Measurements from ENCODE around the gene PTPN14.

Gene PTPN14

DNA sequence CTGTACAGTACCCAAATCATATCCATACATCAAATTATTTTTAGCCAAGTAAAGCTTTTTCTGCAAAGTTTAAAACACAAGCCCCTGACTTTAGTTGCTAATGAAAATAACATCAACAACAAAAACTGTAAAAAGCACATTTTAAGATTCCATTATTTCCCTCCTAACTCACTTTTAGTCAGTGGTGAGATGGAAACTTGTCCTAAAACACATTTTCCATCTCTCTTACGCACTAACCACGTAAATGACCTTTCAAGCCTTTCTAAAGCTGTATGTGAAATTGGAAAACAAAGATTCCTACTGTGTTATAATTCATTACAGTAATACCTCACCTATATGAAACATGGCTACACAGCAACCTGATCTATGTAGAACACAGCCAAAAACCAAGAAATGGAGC is 77.5 kb downstream of the PTPN14 start:
- DNase-seq, result no peak

DNA sequence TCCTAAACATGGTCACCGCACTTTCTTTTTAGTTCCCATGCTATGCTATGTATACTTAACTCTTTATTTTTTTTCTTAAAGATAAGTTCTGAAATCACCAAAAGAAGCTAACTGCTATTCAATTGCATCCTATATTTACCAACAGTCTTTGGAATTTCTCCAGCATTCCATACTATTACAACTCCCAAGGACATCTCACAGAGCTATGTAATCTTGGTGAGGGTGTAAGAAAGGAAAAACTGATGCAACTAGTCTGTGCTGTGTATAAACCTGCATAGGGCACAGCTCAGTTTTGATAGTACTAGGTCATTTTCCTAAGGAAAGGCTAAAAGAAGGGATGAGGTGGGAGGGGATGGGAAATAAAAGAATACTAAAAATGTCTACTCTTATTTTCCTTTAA is 78.0 kb downstream of the PTPN14 start:
- DNase-seq, result no peak

DNA sequence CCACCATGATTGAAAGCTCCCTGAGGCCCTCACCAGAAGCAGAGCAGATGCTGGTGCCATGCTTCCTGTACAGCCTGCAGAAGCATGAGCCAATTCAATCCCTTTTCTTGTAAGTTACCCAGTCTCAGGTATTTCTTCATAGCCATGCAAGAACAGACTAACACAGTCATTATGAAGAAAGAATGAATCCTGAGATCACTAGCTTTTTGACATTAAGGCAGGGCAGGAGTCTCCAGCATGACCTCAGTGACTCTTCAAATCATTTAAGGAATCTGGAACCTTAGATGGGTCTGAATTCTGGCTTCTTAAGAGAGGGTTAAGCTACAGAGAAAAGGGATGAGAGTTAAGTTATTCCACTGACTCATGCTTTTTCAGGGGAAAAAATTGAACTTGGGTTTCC is 79.0 kb downstream of the PTPN14 start:
- DNase-seq, result no peak

DNA sequence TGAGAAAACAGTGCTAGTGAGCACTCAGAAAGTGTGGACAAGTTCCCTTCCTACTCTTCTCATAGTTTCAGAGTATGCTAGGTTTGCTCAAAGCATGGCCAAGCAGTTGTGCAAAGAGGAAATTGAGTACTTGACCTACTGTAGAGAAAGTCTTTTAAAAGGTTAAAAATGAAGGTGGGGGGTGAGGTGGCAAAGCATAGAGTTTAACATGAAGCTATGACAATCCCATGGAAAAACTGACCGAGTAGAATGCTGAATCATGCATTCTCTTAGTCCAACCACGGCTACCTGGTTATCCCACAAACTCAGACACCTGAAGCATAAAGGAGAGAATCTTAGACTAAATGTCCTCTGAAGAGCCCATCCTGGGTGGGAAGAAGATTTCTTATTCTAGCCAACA is 79.9 kb downstream of the PTPN14 start:
- DNase-seq, result no peak

DNA sequence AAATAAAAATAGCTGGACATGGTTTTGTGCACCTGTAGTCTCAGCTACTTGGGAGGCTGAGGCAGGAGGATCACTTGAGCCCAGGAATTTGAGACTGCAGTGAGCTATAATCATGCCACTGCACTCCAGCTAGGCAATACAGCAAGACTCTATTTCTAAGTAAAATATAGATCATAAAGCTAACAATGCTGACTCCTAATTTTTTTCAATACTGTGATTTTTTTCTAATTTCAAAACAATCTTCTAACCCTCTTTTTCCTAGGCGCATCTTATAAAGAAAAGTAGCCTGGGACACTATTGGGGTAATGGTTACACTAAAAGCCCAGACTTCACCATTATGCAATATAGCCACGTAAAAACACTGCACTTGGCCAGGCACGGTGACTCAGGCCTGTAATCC is 81.3 kb downstream of the PTPN14 start:
- DNase-seq, result no peak

DNA sequence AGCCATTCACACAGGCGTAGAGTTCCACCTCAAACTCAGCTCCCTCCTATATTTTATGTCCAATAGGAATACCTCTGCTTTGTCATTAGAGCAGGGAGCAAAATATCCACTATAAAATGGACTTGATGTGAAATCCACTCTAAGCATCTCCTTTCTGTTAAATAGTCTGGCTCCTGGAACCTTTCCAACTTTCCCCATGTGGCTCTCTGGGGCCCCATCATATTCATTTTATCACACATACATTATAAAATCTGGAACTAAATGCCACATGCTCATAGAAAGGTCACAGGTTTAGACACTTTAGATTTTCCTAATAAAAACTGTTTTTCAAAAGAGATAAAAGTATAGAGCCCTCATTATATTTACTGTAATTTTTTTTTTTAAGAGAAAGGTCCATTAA is 82.1 kb downstream of the PTPN14 start:
- DNase-seq, result no peak

DNA sequence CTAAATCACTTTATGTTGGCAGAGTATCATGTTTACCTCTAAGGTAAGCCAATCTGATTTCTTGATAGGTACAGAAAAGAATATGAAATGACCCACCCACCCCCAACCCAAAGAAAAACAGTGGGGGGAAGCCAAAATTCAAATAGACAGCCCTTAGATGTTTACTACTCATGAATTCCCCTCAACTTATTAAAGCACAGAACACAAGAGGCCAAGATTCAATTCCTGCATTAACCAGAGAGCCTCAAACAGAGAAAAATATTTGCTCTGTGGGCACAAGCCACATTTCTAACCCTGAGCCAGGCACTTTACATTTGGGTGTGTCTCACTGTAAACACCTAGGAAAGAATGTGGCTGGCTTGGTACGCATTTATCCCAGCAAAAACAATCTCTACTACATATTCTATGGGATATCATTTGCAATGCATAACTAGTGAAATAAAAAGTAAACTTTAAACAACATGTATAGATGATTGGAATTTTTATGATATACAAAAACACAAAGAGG is 84.3 kb downstream of the PTPN14 start:
- no peak for DNase-seq

DNA sequence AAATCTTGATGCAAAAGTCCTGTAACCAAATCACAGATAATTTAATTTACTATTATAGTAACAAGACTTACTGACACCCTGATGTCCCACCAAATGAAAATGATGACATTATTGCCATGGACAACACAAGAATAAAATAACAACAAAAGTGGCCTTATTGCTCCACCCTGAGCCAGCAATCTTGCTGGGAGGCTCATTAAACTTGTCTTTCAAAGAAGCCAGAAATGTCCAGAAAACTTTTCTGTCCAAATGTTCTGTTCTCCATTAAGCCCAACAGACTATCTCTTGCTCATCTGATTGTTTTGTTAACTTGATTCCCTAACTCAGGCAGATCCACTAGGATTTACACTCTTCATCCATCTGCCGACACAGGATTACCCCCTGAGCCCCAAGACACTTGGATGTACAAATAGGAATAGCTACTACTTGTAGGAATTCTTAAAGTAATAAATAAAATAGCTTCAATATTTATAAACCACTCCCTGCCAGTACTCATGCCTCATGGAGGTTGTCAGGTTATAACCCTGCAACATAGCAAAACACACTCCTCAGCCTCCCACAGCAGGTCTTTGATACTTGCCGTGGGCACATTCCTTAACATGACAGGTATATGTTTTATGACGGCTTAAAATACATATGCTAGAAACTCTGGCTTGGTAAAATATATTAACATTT is 84.9 kb downstream of the PTPN14 start:
- DNase-seq, result no peak

DNA sequence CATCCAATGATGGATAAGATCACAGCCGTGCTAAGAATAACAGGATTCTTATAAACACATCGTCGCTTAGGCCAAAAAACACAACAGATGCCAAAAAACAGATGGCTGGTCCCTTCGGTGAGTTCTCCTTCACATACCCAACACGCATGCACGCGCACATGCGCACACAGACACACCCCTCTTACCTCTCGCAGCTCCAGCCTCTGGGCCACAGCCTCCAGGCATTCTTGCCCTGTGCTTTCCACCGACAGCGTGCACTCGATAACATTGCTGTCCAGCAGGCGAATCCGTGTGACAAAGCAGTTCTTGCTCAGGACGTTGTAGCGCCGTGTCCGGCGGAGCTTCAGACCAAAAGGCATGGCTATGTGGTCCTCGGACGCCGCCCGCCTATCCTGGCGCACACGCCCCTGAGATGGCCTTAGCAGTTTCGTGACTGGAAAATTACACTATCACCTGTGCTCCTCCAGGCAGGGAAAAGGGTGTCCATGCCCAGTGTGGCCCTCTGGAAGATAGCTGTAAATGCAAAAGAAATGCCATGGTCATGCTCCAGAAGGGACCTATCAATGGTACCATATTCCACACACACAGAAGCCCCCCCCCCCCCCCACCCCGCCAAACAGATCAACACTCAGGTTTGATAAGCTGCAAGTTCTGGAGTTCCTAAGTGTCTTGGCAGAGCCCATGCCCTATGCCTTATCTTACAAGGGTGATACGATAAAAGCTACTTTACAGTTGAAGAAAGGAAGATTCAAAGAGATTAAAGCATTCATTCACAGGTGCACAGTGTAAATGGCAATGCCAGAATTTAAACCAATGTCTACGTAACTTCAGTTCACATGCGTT is 86.7 kb downstream of the PTPN14 start:
- DNase-seq, result peak; percentile 66

DNA sequence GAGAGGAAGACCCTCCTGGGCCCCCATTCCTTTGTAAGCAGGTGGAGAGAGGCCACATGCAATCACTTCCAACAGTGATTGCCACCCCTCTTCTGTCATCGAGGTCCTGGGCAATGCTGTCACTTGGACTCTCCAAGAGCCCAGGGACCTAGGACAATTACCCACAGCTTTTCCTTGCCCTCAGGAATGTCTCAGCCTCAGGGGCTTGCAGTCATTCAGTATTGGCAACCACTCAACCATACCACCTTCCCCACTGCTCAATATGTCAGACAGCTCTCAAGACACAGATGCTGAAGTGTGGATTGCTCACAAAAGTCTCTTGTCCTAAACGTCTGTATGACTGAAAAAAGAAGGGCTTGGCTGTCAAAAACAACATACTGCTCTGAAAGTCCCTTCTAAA is 87.8 kb downstream of the PTPN14 start:
- no peak for DNase-seq

DNA sequence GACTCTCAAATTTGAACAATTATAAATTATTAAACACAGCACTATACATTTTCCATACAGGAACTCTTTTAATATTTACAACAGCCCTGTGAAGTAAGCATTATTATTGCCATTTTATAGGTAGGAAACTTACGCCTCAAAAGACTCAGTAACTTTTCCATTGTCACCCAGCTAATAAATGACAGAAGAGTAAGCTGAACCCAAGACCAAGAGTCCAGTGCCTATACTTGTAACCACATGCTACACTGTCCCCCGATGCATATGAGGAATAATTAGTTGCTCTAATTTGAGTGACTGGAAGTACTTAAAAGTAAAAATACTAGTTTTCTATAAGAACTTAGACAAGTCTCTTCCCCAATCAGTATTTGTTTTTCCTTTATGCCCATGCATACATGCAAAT is 88.5 kb downstream of the PTPN14 start:
- DNase-seq, result no peak

DNA sequence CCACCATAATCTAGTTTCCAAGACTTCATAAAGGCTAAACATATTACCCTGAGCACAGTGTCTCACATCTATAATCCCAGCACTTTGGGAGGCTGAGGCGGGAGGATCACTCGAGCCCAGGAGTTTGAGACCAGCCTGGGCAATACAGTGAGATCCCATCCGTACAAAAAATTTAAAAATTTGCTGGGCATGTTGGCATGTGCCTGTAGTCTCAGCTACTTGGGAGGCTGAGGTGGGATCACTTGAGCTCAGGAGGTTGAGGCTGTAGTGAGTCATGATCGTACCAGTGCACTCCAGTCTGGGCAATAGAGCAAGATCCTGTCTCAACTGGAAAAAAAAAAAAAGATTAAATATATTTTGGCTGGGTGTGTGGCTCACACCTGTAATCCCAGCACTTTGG is 90.1 kb downstream of the PTPN14 start:
- DNase-seq, result no peak

DNA sequence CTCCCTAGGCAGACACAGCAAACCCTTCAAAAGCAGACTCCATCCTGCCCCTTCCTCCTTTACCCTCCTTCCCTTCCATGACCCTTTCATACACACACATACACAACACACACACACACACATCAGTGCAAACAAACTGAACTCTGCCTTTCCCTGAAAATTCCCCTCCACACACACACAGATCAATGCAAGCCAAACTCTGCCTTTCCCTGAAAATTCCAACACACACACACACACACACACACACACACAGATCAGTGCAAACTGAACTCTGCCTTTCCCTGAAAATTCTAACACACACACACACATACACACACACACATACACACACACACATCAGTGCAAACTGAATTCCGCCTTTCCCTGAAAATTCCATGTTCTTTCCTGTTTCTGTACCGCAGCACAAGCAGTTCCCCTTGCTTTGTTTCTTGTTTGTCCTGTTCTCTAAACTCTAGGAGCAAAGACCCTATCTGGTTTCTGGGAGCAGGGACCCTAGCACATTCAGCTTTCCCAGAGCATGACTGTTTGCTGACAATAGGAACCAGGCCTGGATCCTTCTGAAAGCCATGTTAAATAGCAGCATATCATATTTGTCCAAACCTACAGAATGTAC is 91.0 kb downstream of the PTPN14 start:
- no peak for DNase-seq

DNA sequence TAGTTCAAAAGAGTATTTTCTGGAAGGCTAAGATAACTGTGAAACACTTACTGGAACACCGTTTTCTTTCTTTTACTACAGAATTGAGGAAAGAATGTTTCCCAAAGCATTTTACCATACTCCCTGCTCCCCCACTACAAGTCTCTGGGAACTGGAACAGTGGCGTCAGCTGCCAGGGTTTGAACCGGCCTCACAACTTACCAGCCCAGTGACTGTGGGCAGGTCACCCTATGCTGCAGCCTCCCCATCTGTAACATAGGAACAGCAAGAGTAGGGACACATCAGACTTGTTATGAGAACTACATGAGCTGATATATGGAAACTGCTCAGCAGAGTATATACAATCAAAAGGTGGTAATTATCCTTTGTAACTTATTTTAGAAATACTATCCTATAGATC is 91.5 kb downstream of the PTPN14 start:
- DNase-seq, result no peak

DNA sequence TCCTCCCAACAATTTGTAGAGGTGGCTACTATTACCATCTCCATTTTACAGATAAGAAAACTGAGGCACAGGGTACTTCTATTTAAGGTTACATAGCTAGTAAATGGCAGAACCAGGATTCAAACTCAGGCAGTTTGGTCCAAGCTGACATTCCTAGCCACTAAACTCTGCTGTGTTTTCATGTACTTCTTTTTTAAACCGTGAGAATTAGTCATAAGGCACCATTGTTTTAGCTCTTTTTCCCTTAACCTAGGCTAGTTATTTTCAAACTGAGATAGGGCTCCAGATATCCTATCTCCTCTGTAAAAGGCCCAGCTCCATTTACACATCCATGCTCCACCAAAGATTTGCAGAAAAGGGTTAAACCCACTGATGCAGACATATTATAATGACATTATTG is 92.9 kb downstream of the PTPN14 start:
- DNase-seq, result no peak

DNA sequence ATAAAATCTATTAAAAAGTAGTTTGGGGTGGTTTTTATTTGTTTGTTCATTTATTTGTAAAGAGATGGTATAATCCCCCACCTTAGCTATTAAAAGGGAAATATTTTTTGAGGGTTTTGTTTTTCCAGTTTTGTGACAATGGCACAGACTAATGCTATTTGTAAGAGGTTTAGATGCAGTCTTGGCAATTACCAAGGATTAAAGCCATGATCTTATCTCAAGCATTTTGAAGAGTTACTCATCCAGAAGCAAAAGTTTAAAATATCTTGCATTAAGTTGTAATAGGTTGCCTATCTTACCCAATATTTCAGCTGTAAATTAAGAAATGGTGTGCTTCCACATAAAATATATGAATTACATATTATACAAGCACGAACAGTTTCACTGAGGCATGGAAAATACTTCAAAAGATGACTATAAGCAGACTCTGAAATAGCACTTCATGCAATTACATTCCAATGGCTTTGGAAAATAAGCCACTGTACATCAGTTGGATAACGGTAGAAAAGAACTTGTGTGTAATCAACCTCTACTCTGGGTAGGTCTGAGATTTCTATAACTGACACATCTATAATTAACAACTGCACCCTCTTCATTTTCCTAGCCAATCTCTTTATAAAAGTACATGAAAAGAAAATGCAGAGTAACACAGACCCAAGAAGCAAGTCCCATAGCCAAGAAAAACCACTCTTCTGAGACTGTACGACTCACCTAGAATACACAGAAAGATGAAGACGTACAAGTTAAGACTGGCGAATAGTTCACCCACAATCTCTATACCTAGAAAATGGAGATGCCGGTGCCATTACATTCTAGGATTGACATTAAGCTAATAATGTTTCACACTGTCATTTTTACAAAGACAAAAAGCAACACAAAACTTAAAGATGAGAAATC is 95.2 kb downstream of the PTPN14 start:
- DNase-seq, result no peak

DNA sequence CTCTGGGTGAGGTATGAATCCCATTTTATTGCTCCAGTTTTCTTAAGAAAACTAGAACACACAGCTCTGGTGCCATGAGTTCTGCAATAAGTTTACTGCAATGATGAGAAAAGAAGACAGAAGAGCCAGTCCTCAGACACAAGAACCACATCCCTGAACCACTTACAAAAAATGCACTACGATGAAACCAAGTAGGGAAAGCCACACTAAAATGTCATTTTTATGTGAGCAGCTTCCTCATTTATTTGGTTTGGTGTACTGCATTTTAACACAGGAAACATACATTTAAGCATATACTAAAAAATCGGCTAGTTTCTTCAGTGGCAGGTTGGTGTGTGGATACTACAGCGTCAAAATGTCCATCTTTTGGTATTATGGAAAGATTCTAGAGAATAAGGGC is 95.9 kb downstream of the PTPN14 start:
- DNase-seq, result no peak

DNA sequence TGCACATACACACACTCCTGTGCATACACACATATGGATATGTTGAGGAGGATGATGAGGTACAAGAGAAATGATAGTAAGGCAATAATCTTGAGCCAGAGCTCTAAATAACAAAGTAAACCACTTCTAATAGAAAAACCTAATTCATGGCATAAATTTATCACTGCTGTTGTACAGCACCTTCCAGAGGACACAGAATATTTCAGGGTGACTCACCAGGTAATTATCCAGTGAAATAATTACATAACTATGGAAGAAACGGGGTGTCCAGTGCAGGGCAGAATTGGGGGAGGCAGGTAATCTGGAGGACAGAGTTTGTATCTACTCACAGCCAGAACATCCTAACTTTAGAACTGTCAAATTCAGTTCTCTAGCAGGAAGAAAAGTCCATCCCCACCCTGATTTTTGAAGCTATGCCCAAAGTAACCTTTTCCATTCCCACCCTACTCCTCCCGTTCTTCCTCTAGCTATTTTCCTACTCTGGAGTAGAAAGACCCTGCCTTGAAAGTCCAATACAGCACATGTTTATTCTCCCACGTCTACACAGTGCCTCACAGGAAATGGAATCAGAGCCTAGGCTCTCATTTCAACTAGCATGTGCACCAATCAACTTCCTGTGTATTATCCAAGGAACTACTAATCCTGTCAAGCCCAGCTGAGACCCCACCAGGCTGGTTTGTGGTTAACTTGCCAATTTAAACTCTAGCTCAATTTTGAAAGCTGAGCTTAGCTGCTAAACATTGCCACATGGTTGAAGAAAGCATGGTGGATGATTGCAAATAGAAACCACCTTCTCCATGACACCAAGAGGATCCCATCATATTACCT is 96.6 kb downstream of the PTPN14 start:
- DNase-seq, result no peak

DNA sequence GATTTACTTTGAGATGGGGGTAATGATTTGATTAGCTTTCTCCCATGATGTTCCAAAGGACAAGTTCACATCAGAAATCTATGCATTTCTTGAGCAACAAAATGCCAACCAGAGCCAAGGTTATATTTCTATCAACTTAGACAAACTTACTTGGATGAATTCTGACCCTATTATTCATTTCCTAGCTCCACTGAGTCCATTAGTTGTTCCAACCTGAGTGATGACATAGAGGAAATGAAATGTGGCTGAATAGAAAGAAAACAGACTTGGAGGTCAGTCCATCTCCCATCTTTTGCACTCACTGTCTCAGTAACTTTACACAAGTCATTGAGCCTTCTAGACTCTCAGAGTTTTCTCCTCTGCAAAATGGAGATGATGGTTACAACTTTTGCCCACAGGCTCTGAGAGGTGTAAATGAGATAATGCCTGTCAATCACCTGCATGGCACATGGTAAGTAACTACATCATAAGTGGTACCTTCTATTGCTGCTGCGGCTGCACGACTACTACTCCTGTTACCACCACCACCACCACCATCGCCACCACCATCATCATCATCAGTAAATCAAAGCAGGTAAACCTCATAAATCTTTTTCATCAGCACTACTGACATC is 98.2 kb downstream of the PTPN14 start:
- DNase-seq, result no peak

DNA sequence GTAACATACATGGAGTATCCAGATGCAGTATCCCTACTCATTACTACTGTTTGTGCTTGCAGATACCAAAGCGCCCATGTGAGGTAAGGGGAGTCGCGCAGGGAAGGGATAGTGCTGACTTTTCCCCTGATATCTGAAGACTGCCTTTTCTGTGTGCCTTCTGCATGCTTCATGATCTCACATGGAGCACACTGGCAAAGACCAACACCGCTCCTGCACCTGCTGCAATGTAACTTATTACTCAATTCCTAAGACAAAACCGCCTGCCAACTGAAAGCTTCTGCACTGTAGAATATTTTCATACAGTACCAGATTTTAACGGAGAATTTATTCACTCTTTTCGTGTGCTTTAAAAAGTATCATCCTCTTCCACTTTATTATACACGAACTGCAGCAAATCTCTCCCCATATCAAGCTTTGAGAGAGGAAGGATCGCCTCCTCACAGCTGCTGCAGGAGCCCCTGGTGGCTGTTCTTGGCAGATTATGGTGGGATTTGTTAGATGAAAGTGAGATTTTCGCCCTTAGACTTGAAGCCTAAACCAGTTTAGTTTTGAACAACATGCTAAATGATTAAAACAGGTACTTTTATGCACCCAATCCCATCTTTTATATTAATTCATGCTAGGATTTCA is 99.1 kb downstream of the PTPN14 start:
- DNase-seq, result no peak

DNA sequence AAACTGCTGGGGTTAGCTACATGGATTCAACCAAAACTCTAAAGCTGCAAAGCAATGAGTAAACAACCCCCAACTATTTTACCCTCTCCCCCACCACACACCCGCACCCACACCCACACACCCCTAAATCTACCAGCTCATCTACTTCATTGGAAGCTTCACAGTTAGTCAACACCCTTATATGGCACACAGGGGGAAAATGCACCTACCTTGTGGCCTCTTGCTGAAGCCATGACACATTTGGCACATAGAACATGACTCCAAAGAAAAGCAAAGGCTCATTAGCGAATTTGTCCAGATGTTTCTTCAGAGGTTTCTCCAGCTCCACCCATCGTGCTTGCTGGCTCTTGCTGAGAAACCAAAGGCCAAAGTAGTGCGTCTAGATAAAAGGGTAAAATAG is 99.8 kb downstream of the PTPN14 start:
- no peak for DNase-seq

Measured in NCI-H446 treated with DMSO at 0.1 percent for 48 hours (cell line).